Measurements from ENCODE around the gene APLP1. TPM values are rescaled to one million over a fixed set of nuclear protein-coding genes. Genes with fewer than 3 reads are reported as not detected.

Gene APLP1
- total and polyA plus RNA-seq, 5 donors: 18.0 to 33.2 (median 21.4) TPM

- intact Hi-C loops (cut with DNase I): no loop called here
- H3K27me3 ChIP-seq (ENCODE audit: control insufficient read depth, insufficient read depth): no peaks in the 10 kb centered on the region
- H3K4me1 ChIP-seq (ENCODE audit: control insufficient read depth, insufficient read depth, low read length): no peaks in the 10 kb centered on the region
- ATAC-seq: peak in 1 of 2 donors; percentile 72
- H3K27ac ChIP-seq (ENCODE audit: low read length): no peak overlapping the region
- peak in 2 of 3 donors; percentile 52 to 70 for DNase-seq
- H3K4me3 ChIP-seq (ENCODE audit: low read length): no peak overlapping the region
- H3K9me3 ChIP-seq (ENCODE audit: control insufficient read depth, low read length): no peaks in the 10 kb centered on the region
- WGBS: 8% methylated on average over 42 of the region's 42 CpGs
These were observed 24.5 kb upstream of the APLP1 start for GRCh38 chr19:35843676-35844481.

- Histone ChIP-seq H3K27ac (ENCODE audit: low read length) (no peak overlapping the region), H3K27me3 (ENCODE audit: control insufficient read depth, insufficient read depth) (no peaks in the 10 kb centered on the region), H3K4me3 (ENCODE audit: low read length) (no peak overlapping the region), H3K4me1 (ENCODE audit: control insufficient read depth, insufficient read depth, low read length) (no peaks in the 10 kb centered on the region), H3K9me3 (ENCODE audit: control insufficient read depth, low read length) (no peaks in the 10 kb centered on the region)
- intact Hi-C loops (cut with DNase I): no loop called here
- DNase-seq (no peak), ATAC-seq (no peak)
- WGBS: 62% methylated on average over 16 of the region's 16 CpGs
These were observed 23.7 kb upstream of the APLP1 start for GRCh38 chr19:35844482-35845214.

- Histone ChIP-seq H3K4me1 (ENCODE audit: control insufficient read depth, insufficient read depth, low read length) (no peaks in the 10 kb centered on the region), H3K4me3 (ENCODE audit: low read length) (peak overlapping the region; percentile 30), H3K9me3 (ENCODE audit: control insufficient read depth, low read length) (no peaks in the 10 kb centered on the region), H3K27me3 (ENCODE audit: control insufficient read depth, insufficient read depth) (no peaks in the 10 kb centered on the region), H3K27ac (ENCODE audit: low read length) (no peak overlapping the region)
- intact Hi-C loops (cut with DNase I): no loop called here
- WGBS: 4% methylated on average over 63 of the region's 63 CpGs
- ATAC-seq (peak; percentile 34 to 52), DNase-seq (peak in 2 of 3 donors; percentile 48 to 60)
These were observed 22.9 kb upstream of the APLP1 start for GRCh38 chr19:35845215-35846037.

GRCh38 chr19:35846038-35846668 is 22.2 kb upstream of the APLP1 start:
- 4% methylated on average over 26 of the region's 26 CpGs for WGBS
- peak in 1 of 3 donors; percentile 59 for DNase-seq
- ATAC-seq: no peak
- Histone ChIP-seq H3K4me1 (ENCODE audit: control insufficient read depth, insufficient read depth, low read length) (no peaks in the 10 kb centered on the region), H3K27ac (ENCODE audit: low read length) (no peak overlapping the region), H3K9me3 (ENCODE audit: control insufficient read depth, low read length) (no peaks in the 10 kb centered on the region), H3K4me3 (ENCODE audit: low read length) (peak overlapping the region; percentile 30), H3K27me3 (ENCODE audit: control insufficient read depth, insufficient read depth) (no peaks in the 10 kb centered on the region)
- intact Hi-C loops (cut with DNase I): no loop called here

- DNase-seq (no peak), ATAC-seq (no peak)
- H3K27me3 ChIP-seq (ENCODE audit: control insufficient read depth, insufficient read depth): no peaks in the 10 kb centered on the region
- H3K27ac ChIP-seq (ENCODE audit: low read length): no peak overlapping the region
- H3K4me1 ChIP-seq (ENCODE audit: control insufficient read depth, insufficient read depth, low read length): no peaks in the 10 kb centered on the region
- intact Hi-C loops (cut with DNase I): no loop called here
- no peak overlapping the region for H3K4me3 ChIP-seq (ENCODE audit: low read length)
- WGBS: 68% methylated on average over 8 of the region's 8 CpGs
- no peaks in the 10 kb centered on the region for H3K9me3 ChIP-seq (ENCODE audit: control insufficient read depth, low read length)
These were observed 20.5 kb upstream of the APLP1 start for GRCh38 chr19:35847911-35848310.

GRCh38 chr19:35848486-35848885 is 19.9 kb upstream of the APLP1 start:
- H3K4me3 ChIP-seq (ENCODE audit: low read length): no peak overlapping the region
- DNase-seq (no peak), ATAC-seq (no peak)
- 67% methylated on average over 8 of the region's 8 CpGs for WGBS
- no peaks in the 10 kb centered on the region for H3K4me1 ChIP-seq (ENCODE audit: control insufficient read depth, insufficient read depth, low read length)
- no peak overlapping the region for H3K27ac ChIP-seq (ENCODE audit: low read length)
- H3K27me3 ChIP-seq (ENCODE audit: control insufficient read depth, insufficient read depth): no peaks in the 10 kb centered on the region
- intact Hi-C loops (cut with DNase I): no loop called here
- H3K9me3 ChIP-seq (ENCODE audit: control insufficient read depth, low read length): no peaks in the 10 kb centered on the region

GRCh38 chr19:35848919-35849505 is 19.4 kb upstream of the APLP1 start:
- Histone ChIP-seq H3K4me3 (ENCODE audit: low read length) (no peak overlapping the region), H3K9me3 (ENCODE audit: control insufficient read depth, low read length) (no peaks in the 10 kb centered on the region), H3K4me1 (ENCODE audit: control insufficient read depth, insufficient read depth, low read length) (no peaks in the 10 kb centered on the region), H3K27me3 (ENCODE audit: control insufficient read depth, insufficient read depth) (no peaks in the 10 kb centered on the region), H3K27ac (ENCODE audit: low read length) (no peak overlapping the region)
- intact Hi-C loops (cut with DNase I): no loop called here
- no peak for DNase-seq
- ATAC-seq: no peak
- WGBS: 88% methylated on average over 18 of the region's 18 CpGs

GRCh38 chr19:35851213-35852028 is 17.0 kb upstream of the APLP1 start:
- intact Hi-C loops (cut with DNase I): no loop called here
- Histone ChIP-seq H3K4me1 (ENCODE audit: control insufficient read depth, insufficient read depth, low read length) (no peaks in the 10 kb centered on the region), H3K27ac (ENCODE audit: low read length) (no peak overlapping the region), H3K4me3 (ENCODE audit: low read length) (no peak overlapping the region), H3K27me3 (ENCODE audit: control insufficient read depth, insufficient read depth) (no peaks in the 10 kb centered on the region), H3K9me3 (ENCODE audit: control insufficient read depth, low read length) (no peaks in the 10 kb centered on the region)
- ATAC-seq: no peak
- DNase-seq: no peak
- 41% methylated on average over 32 of the region's 32 CpGs for WGBS

GRCh38 chr19:35852029-35852780 is 16.2 kb upstream of the APLP1 start, which contains the start of gene NPHS1:
Gene NPHS1 (minus strand): TSS chr19:35852504. CDS start chr19:35851837, 667 bp downstream.
- 41% methylated on average over 9 of the region's 9 CpGs for WGBS
- ATAC-seq (no peak), DNase-seq (no peak)
- Histone ChIP-seq H3K27ac (ENCODE audit: low read length) (no peak within 1 kb of the TSS), H3K4me1 (ENCODE audit: control insufficient read depth, insufficient read depth, low read length) (no peaks in the 10 kb centered on the region), H3K4me3 (ENCODE audit: low read length) (no peak within 1 kb of the TSS), H3K9me3 (ENCODE audit: control insufficient read depth, low read length) (no peaks in the 10 kb centered on the region), H3K27me3 (ENCODE audit: control insufficient read depth, insufficient read depth) (no peaks in the 10 kb centered on the region)
- intact Hi-C loops (cut with DNase I): no loop called here

All from right cardiac atrium (tissue), 5 donors.